Astrocyte of the cerebellum (primary cell): ENCODE results near the gene FXYD7.
"Not testable (repeated sequence)": the region's sequence is repeated elsewhere in the genome, so short reads cannot be mapped to it uniquely, and the experiment has no call there.

ENCODE experiments used
- DNase-seq: peaks from one replicate; pipeline ENCODE4 v3.0.0-alpha.2; 2011; ENCODE audit warnings: low read depth
- H3K4me3 ChIP-seq: 2 replicates; pipeline ENCODE4 v1.5.1; 2011; ENCODE audit warnings: mild to moderate bottlenecking, low read depth, low read length, moderate library complexity
- CTCF ChIP-seq: IDR thresholded peaks from 2 replicates; pipeline ENCODE4 v1.5.1; 2012; ENCODE audit warnings: low read length, low read depth, moderate library complexity, mild to moderate bottlenecking; ENCODE audit errors: missing control alignments
- in situ Hi-C: cut with HindIII; loops from 2 replicates; pipeline ENCODE4 v1.10.0; 2017; ENCODE audit warnings: low sequenced_read_pairs

Gene FXYD7

GRCh38 chr19:35181387-35181786, 38.3 kb downstream of the FXYD7 start:
- DNase-seq = no peak
- TF ChIP-seq CTCF = no peak
- H3K4me3 ChIP-seq = no peak overlapping the region
- in situ Hi-C loops = no loop called here

- in situ Hi-C loops = no loop called here
- no peak for TF ChIP-seq CTCF
- no peak overlapping the region for H3K4me3 ChIP-seq
- DNase-seq = no peak
Measured at GRCh38 chr19:35184267-35184666, 41.2 kb downstream of the FXYD7 start.

- no peak overlapping the region for H3K4me3 ChIP-seq
- no peak for TF ChIP-seq CTCF
- DNase-seq = no peak
- in situ Hi-C loops = no loop called here
Measured at GRCh38 chr19:35184884-35185283, 41.8 kb downstream of the FXYD7 start.

GRCh38 chr19:35194012-35194984, 51.2 kb downstream of the FXYD7 start:
- in situ Hi-C loops = no loop called here
- no peak overlapping the region for H3K4me3 ChIP-seq
- TF ChIP-seq CTCF = no peak

GRCh38 chr19:35195830-35196229, 52.8 kb downstream of the FXYD7 start:
- H3K4me3 ChIP-seq = no peak overlapping the region
- no peak for TF ChIP-seq CTCF
- in situ Hi-C loops = no loop called here
- DNase-seq = no peak

More at GRCh38 chr19:35194012-35194984, 51.2 kb downstream of the FXYD7 start:
- DNase-seq = no peak

GRCh38 chr19:35196861-35197260, 53.8 kb downstream of the FXYD7 start:
- in situ Hi-C loops, DNase-seq, H3K4me3 ChIP-seq: not testable (repeated sequence)

- DNase-seq = no peak
- no peak for TF ChIP-seq CTCF
- H3K4me3 ChIP-seq = no peak overlapping the region
- in situ Hi-C loops = no loop called here
Measured at GRCh38 chr19:35199481-35199880, 56.4 kb downstream of the FXYD7 start.
